ENCODE results near the gene EEF1AKMT1. TPM values are rescaled to one million over a fixed set of nuclear protein-coding genes. Genes with fewer than 3 reads are reported as not detected.

Gene EEF1AKMT1
- total and polyA plus RNA-seq, 8 donors = 9.6 to 15.9 (median 14.0) TPM

GRCh38 chr13:20721058-20721453 is 52.7 kb downstream of the EEF1AKMT1 start:
- H3K27me3 ChIP-seq = peaks cover 10 to 42% of the 10 kb centered on the region in 2 donors
- no peaks in the 10 kb centered on the region for H3K36me3 ChIP-seq
- intact Hi-C loops (cut with DNase I) = no loop called here
- ATAC-seq = no peak
- peaks cover 9 to 10% of the 10 kb centered on the region in 2 donors for H3K4me1 ChIP-seq
- no peak overlapping the region for H3K27ac ChIP-seq
- DNase-seq = no peak
- TF ChIP-seq CTCF (IDR thresholded peaks at IDR 0.05) = no peak
- no peaks in the 10 kb centered on the region for H3K9me3 ChIP-seq
- H3K4me3 ChIP-seq = peak overlapping the region in 1 of 2 donors; percentile 31

- intact Hi-C loops (cut with DNase I) = no loop called here
- ATAC-seq = no peak
- Histone ChIP-seq H3K4me3 (no peak overlapping the region), H3K4me1 (peaks cover 9 to 10% of the 10 kb centered on the region in 2 donors), H3K27me3 (peaks cover 10 to 42% of the 10 kb centered on the region in 2 donors), H3K36me3 (no peaks in the 10 kb centered on the region), H3K9me3 (no peaks in the 10 kb centered on the region), H3K27ac (no peak overlapping the region)
- DNase-seq = no peak
- no peak for TF ChIP-seq CTCF (IDR thresholded peaks at IDR 0.05)
Measured at GRCh38 chr13:20720499-20720898, 53.3 kb downstream of the EEF1AKMT1 start.

GRCh38 chr13:20719783-20720182 is 54.0 kb downstream of the EEF1AKMT1 start:
- no peak for TF ChIP-seq CTCF (IDR thresholded peaks at IDR 0.05)
- Histone ChIP-seq H3K27me3 (peaks cover 10 to 42% of the 10 kb centered on the region in 2 donors), H3K4me3 (no peak overlapping the region), H3K36me3 (no peaks in the 10 kb centered on the region), H3K27ac (no peak overlapping the region), H3K4me1 (peaks cover 9 to 10% of the 10 kb centered on the region in 2 donors), H3K9me3 (no peaks in the 10 kb centered on the region)
- intact Hi-C loops (cut with DNase I) = loop anchor here in 1 of 2 donors (10.0 kb wide), 1 partner anchor 205 kb away; no protein-coding TSS in a partner anchor
- no peak for DNase-seq
- no peak for ATAC-seq

- Histone ChIP-seq H3K27ac (no peak overlapping the region), H3K36me3 (no peaks in the 10 kb centered on the region), H3K4me3 (no peak overlapping the region), H3K27me3 (peaks cover 10 to 42% of the 10 kb centered on the region in 2 donors), H3K4me1 (peaks cover 10 to 12% of the 10 kb centered on the region in 2 donors), H3K9me3 (no peaks in the 10 kb centered on the region)
- intact Hi-C loops (cut with DNase I) = loop anchor here in 1 of 2 donors (10.0 kb wide), 1 partner anchor 206 kb away; no protein-coding TSS in a partner anchor
- ATAC-seq = no peak
- DNase-seq = no peak
- no peak for TF ChIP-seq CTCF (IDR thresholded peaks at IDR 0.05)
Measured at GRCh38 chr13:20718958-20719566, 54.7 kb downstream of the EEF1AKMT1 start.

- H3K4me1 ChIP-seq = peaks cover 14 to 15% of the 10 kb centered on the region in 2 donors
- intact Hi-C loops (cut with DNase I) = loop anchor here in 1 of 2 donors (10.0 kb wide), 1 partner anchor 207 kb away; no protein-coding TSS in a partner anchor
- peaks cover 10 to 39% of the 10 kb centered on the region in 2 donors for H3K27me3 ChIP-seq
- TF ChIP-seq CTCF (IDR thresholded peaks at IDR 0.05) = no peak
- no peak overlapping the region for H3K4me3 ChIP-seq
- no peaks in the 10 kb centered on the region for H3K9me3 ChIP-seq
- ATAC-seq (no peak), DNase-seq (no peak)
- no peak overlapping the region for H3K27ac ChIP-seq
- H3K36me3 ChIP-seq = no peaks in the 10 kb centered on the region
Measured at GRCh38 chr13:20717581-20718542, 55.9 kb downstream of the EEF1AKMT1 start.

Data from left lung (tissue), 10 donors.